ENCODE measurements around the gene LRRC37A2.
"Not testable (repeated sequence)": the region's sequence is repeated elsewhere in the genome, so short reads cannot be mapped to it uniquely, and the experiment has no call there.

The LRRC37A2 gene

GRCh38 chr17:46512168-46512567 is at the start of gene LRRC37A2:
LRRC37A2 (plus strand) TSS chr17:46512468; CDS start chr17:46512713, 245 bp downstream.
- DNase-seq = not testable (repeated sequence)

GRCh38 chr17:46467618-46468017 is 44.6 kb upstream of the LRRC37A2 start:
- not testable (repeated sequence) for DNase-seq

- DNase-seq = not testable (repeated sequence)
Observed at GRCh38 chr17:46474489-46474888, 37.8 kb upstream of the LRRC37A2 start.

GRCh38 chr17:46475583-46475982 is 36.7 kb upstream of the LRRC37A2 start:
- not testable (repeated sequence) for DNase-seq

- not testable (repeated sequence) for DNase-seq
Observed at GRCh38 chr17:46478823-46479222, 33.4 kb upstream of the LRRC37A2 start.

GRCh38 chr17:46481310-46481709 is 31.0 kb upstream of the LRRC37A2 start:
- not testable (repeated sequence) for DNase-seq

GRCh38 chr17:46492021-46492420 is 20.2 kb upstream of the LRRC37A2 start:
- DNase-seq = not testable (repeated sequence)

GRCh38 chr17:46499437-46500139 is 12.7 kb upstream of the LRRC37A2 start:
- DNase-seq = not testable (repeated sequence)

GRCh38 chr17:46505896-46506295 is 6.4 kb upstream of the LRRC37A2 start:
- DNase-seq = not testable (repeated sequence)

GRCh38 chr17:46534716-46535115 is 22.4 kb downstream of the LRRC37A2 start:
- not testable (repeated sequence) for DNase-seq

- DNase-seq = peak; percentile 4
Observed at GRCh38 chr17:46548607-46549006, 36.3 kb downstream of the LRRC37A2 start.

- not testable (repeated sequence) for DNase-seq
Observed at GRCh38 chr17:46559155-46559554, 46.9 kb downstream of the LRRC37A2 start.

GRCh38 chr17:46560048-46560447 is 47.8 kb downstream of the LRRC37A2 start:
- not testable (repeated sequence) for DNase-seq

- DNase-seq = not testable (repeated sequence)
Observed at GRCh38 chr17:46566284-46566683, 54.0 kb downstream of the LRRC37A2 start.

GRCh38 chr17:46566980-46567379 is 54.7 kb downstream of the LRRC37A2 start:
- not testable (repeated sequence) for DNase-seq

- DNase-seq = not testable (repeated sequence)
Observed at GRCh38 chr17:46571796-46572195, 59.5 kb downstream of the LRRC37A2 start.

GRCh38 chr17:46579083-46580075 is 67.1 kb downstream of the LRRC37A2 start, which contains the start of gene ARL17A:
ARL17A (minus strand) TSS chr17:46579691; CDS start chr17:46576322, 3,369 bp downstream.
- peak; percentile 81 for DNase-seq

- not testable (repeated sequence) for DNase-seq
Observed at GRCh38 chr17:46580082-46580481, 67.8 kb downstream of the LRRC37A2 start.

- DNase-seq = not testable (repeated sequence)
Observed at GRCh38 chr17:46585444-46585843, 73.2 kb downstream of the LRRC37A2 start.

- not testable (repeated sequence) for DNase-seq
Observed at GRCh38 chr17:46590157-46591146, 78.2 kb downstream of the LRRC37A2 start, which contains the start of gene NSF. NSF (plus strand) TSS chr17:46590669; CDS start chr17:46590776, 107 bp downstream.

GRCh38 chr17:46591332-46591731 is 79.1 kb downstream of the LRRC37A2 start:
- DNase-seq = not testable (repeated sequence)

Data from stimulated activated CD4-positive, alpha-beta T cell treated with anti-CD3 and anti-CD28 coated beads, Interleukin-15, amount 100 ng/mL, for 24 hours (primary cell).